ENCODE measurements around the gene THAP11.

DNA sequence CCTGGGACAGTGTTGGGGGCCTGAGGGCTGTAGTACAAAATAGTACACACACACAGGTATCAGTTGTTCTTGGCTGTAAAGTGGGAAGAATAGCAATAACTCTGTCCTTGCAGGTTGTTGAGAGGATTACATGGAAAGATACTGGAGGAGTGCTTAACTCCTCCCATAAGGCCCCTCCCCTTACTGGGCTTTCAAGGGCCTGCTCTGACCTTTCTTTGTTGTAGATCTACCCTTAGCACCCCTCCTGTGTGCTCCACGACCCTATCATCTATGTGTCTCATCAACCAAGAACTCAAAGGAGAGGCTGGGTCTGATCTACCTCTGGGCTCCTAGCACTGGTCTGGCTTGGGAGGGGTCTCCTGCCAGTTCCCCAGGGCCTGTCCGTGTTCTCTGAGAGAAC is 22.5 kb downstream of the THAP11 start:
- TF ChIP-seq, protein P1, sequence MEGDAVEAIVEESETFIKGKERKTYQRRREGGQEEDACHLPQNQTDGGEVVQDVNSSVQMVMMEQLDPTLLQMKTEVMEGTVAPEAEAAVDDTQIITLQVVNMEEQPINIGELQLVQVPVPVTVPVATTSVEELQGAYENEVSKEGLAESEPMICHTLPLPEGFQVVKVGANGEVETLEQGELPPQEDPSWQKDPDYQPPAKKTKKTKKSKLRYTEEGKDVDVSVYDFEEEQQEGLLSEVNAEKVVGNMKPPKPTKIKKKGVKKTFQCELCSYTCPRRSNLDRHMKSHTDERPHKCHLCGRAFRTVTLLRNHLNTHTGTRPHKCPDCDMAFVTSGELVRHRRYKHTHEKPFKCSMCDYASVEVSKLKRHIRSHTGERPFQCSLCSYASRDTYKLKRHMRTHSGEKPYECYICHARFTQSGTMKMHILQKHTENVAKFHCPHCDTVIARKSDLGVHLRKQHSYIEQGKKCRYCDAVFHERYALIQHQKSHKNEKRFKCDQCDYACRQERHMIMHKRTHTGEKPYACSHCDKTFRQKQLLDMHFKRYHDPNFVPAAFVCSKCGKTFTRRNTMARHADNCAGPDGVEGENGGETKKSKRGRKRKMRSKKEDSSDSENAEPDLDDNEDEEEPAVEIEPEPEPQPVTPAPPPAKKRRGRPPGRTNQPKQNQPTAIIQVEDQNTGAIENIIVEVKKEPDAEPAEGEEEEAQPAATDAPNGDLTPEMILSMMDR (IDR thresholded peaks at IDR 0.05; ENCODE audit: borderline replicate concordance, extremely low read depth, low read length, poor library complexity, severe bottlenecking) = no peak
- no peak for TF ChIP-seq EZH2 (IDR thresholded peaks at IDR 0.05; ENCODE audit: borderline replicate concordance, low read depth, low read length, severe bottlenecking)
